Hematopoietic multipotent progenitor cell treated with erythropoietin and hydrocortisone succinate and interleukin-3 and kit ligand, for 8 days (in vitro differentiated cells): ENCODE results near the gene COL5A2.

ENCODE experiments used
- DNase-seq: peaks from one replicate; pipeline ENCODE4 v3.0.0-alpha.2; 2015

Gene COL5A2

GRCh38 chr2:189179570-189179950 lies at the start of gene COL5A2:
TSS of gene COL5A2 (minus strand) at chr2:189179761. CDS start at chr2:189179604, 157 bp downstream.
- DNase-seq: no peak

- no peak for DNase-seq
These were observed 46.5 kb upstream of the COL5A2 start for GRCh38 chr2:189226017-189226416.

GRCh38 chr2:189225032-189225431 lies 45.5 kb upstream of the COL5A2 start:
- DNase-seq: no peak

GRCh38 chr2:189222468-189223105 lies 43.0 kb upstream of the COL5A2 start:
- no peak for DNase-seq

- DNase-seq: no peak
These were observed 42.4 kb upstream of the COL5A2 start for GRCh38 chr2:189221811-189222467.

- no peak for DNase-seq
These were observed 38.7 kb upstream of the COL5A2 start for GRCh38 chr2:189218236-189218635.

GRCh38 chr2:189217541-189217940 lies 38.0 kb upstream of the COL5A2 start:
- DNase-seq: no peak

- DNase-seq: no peak
These were observed 37.5 kb upstream of the COL5A2 start for GRCh38 chr2:189217051-189217450.

GRCh38 chr2:189214484-189214883 lies 34.9 kb upstream of the COL5A2 start:
- DNase-seq: no peak

GRCh38 chr2:189213250-189213649 lies 33.7 kb upstream of the COL5A2 start:
- DNase-seq: no peak

GRCh38 chr2:189210250-189211087 lies 30.9 kb upstream of the COL5A2 start:
- DNase-seq: no peak

GRCh38 chr2:189208254-189208653 lies 28.7 kb upstream of the COL5A2 start:
- DNase-seq: no peak

GRCh38 chr2:189204322-189204941 lies 24.9 kb upstream of the COL5A2 start:
- DNase-seq: no peak

- no peak for DNase-seq
These were observed 23.7 kb upstream of the COL5A2 start for GRCh38 chr2:189203177-189203799.

GRCh38 chr2:189199797-189200196 lies 20.2 kb upstream of the COL5A2 start:
- no peak for DNase-seq

- DNase-seq: no peak
These were observed 13.2 kb upstream of the COL5A2 start for GRCh38 chr2:189192766-189193165.

GRCh38 chr2:189191766-189192165 lies 12.2 kb upstream of the COL5A2 start:
- DNase-seq: no peak

GRCh38 chr2:189190685-189191084 lies 11.1 kb upstream of the COL5A2 start:
- DNase-seq: no peak

- no peak for DNase-seq
These were observed 8.7 kb upstream of the COL5A2 start for GRCh38 chr2:189188115-189188805.

GRCh38 chr2:189183170-189183569 lies 3.6 kb upstream of the COL5A2 start:
- DNase-seq: no peak

- DNase-seq: no peak
These were observed 2.1 kb upstream of the COL5A2 start for GRCh38 chr2:189181706-189182105.
